Endothelial cell of umbilical vein (primary cell): ENCODE measurements around the gene NHSL2. TPM values are rescaled to one million over a fixed set of nuclear protein-coding genes. Genes with fewer than 3 reads are reported as not detected.

Source experiments
- BruUV-seq: library from RNA; stranded (reverse); fragments of 400-500 nt; replicated peaks from 2 replicates; lab custom pipeline; 2021; lab: Mats Ljungman, UMichigan
- CTCF ChIA-PET: fragments of 300-600, 350-600 bp; sonication (Branson Sonifier 250); formaldehyde crosslinking; loops from one replicate; lab custom pipeline; 2021; ENCODE audit warnings: antibody characterized with exemption, inconsistent platforms; lab: Charles Lee
- POLR2A ChIA-PET: fragments of 300-600, 350-600 bp; sonication (Branson Sonifier 250); formaldehyde crosslinking; loops from one replicate; lab custom pipeline; 2021; ENCODE audit warnings: antibody characterized with exemption, inconsistent platforms; lab: Charles Lee
- DNase-seq: peaks from one replicate; pipeline ENCODE4 v3.0.0-alpha.2; 2011; ENCODE audit warnings: low read depth, low spot score
- FAIRE-seq: peaks from 2 replicates; lab custom pipeline; 2011; peaks lifted over from hg19 to GRCh38; lab: Jason Lieb, UNC
- H2AFZ ChIP-seq: 2 replicates; pipeline ENCODE4 v1.6.0; 2012; ENCODE audit warnings: low read depth, low read length, control low read depth, inconsistent platforms
- H3K27ac ChIP-seq: 2 replicates; pipeline ENCODE4 v1.5.1; 2011; ENCODE audit warnings: low read depth, mild to moderate bottlenecking, control low read depth, low read length, moderate library complexity; ENCODE audit not compliant: insufficient read depth
- H3K27me3 ChIP-seq, 2 experiments: 2 replicates each; pipeline versions ENCODE4 v1.6.0 to v1.6.1; 2011; ENCODE audit warnings: low read length in 2 of 2, mixed read lengths in 1 of 2; ENCODE audit not compliant: control insufficient read depth in 2 of 2, insufficient read depth in 2 of 2
- H3K36me3 ChIP-seq, 2 experiments: 2 replicates in 1 of 2; 3 replicates in 1 of 2; pipeline ENCODE4 v1.5.1; 2011; ENCODE audit warnings: low read length in 2 of 2, mild to moderate bottlenecking in 1 of 2, moderate library complexity in 1 of 2; ENCODE audit not compliant: control insufficient read depth in 2 of 2, insufficient read depth in 2 of 2; ENCODE audit errors: extremely low read depth in 1 of 2
- H3K4me1 ChIP-seq: 3 replicates; pipeline ENCODE4 v1.5.1; 2011; ENCODE audit warnings: mild to moderate bottlenecking, low read length; ENCODE audit not compliant: control insufficient read depth, insufficient read depth; ENCODE audit errors: extremely low read depth
- H3K4me2 ChIP-seq: 2 replicates; pipeline ENCODE4 v1.6.1; 2011; ENCODE audit warnings: low read length, control low read depth, mixed read lengths; ENCODE audit not compliant: insufficient read depth
- H3K4me3 ChIP-seq, 3 experiments: fragments of 200-600 bp in 1 of 3; sonication (generic), shearing (Covaris generic) in 1 of 3; replicated peaks in 1 of 3; 2 replicates each; pipeline ENCODE4 v1.5.1; 2011 to 2016; ENCODE audit warnings: control low read depth in 3 of 3, low read length in 3 of 3, mild to moderate bottlenecking in 2 of 3, inconsistent platforms in 1 of 3, low read depth in 1 of 3, moderate library complexity in 1 of 3; ENCODE audit not compliant: insufficient read depth in 1 of 3
- H3K79me2 ChIP-seq: 2 replicates; pipeline ENCODE4 v1.6.0; 2012; ENCODE audit warnings: low read length, inconsistent platforms; ENCODE audit not compliant: control insufficient read depth, insufficient read depth
- H3K9ac ChIP-seq: replicated peaks from 2 replicates; pipeline ENCODE3; 2011; ENCODE audit warnings: low read length, control low read depth; ENCODE audit not compliant: insufficient read depth; ENCODE audit errors: extremely low read depth
- H3K9me1 ChIP-seq: replicated peaks from 3 replicates; pipeline ENCODE4 v1.6.0; 2011; ENCODE audit warnings: mild to moderate bottlenecking, low read length; ENCODE audit not compliant: control insufficient read depth, insufficient read depth; ENCODE audit errors: extremely low read depth
- H3K9me3 ChIP-seq: replicated peaks from 2 replicates; pipeline ENCODE4 v1.5.1; 2012; ENCODE audit warnings: low read length, inconsistent platforms; ENCODE audit not compliant: control insufficient read depth, insufficient read depth
- H4K20me1 ChIP-seq: replicated peaks from 2 replicates; pipeline ENCODE3; 2011; ENCODE audit warnings: mild to moderate bottlenecking, low read length; ENCODE audit not compliant: control insufficient read depth, insufficient read depth; ENCODE audit errors: extremely low read depth
- EZH2 ChIP-seq: IDR thresholded peaks from 2 replicates; pipeline ENCODE4 v1.6.1; 2012; ENCODE audit warnings: borderline replicate concordance, low read depth, mild to moderate bottlenecking, moderate library complexity, low read length, inconsistent platforms; ENCODE audit not compliant: severe bottlenecking
- FOS ChIP-seq: IDR thresholded peaks from 2 replicates; pipeline ENCODE4 v1.6.1; 2011; ENCODE audit warnings: mild to moderate bottlenecking, low read length, moderate library complexity, borderline replicate concordance; ENCODE audit not compliant: insufficient read depth
- GATA2 ChIP-seq: IDR thresholded peaks from 2 replicates; pipeline ENCODE4 v1.7.0; 2011; ENCODE audit warnings: low read depth, mild to moderate bottlenecking, moderate library complexity, mixed read lengths, low read length; ENCODE audit not compliant: insufficient read length, insufficient read depth
- JUN ChIP-seq: IDR thresholded peaks from 2 replicates; pipeline ENCODE4 v1.6.1; 2011; ENCODE audit warnings: borderline replicate concordance, low read depth; ENCODE audit not compliant: insufficient read length, insufficient read depth
- MYC ChIP-seq: IDR thresholded peaks from one replicate; pipeline ENCODE4 v1.6.1; 2011; ENCODE audit warnings: mild to moderate bottlenecking, low read depth, low read length
- POLR2A ChIP-seq: IDR thresholded peaks from 2 replicates; pipeline ENCODE4 v1.6.1; 2012; ENCODE audit warnings: low read depth, mild to moderate bottlenecking, control low read depth, low read length
- POLR2AphosphoS5 ChIP-seq: IDR thresholded peaks from 2 replicates; pipeline ENCODE4 v1.6.1; 2012; ENCODE audit warnings: low read depth, mild to moderate bottlenecking, control low read depth, low read length, moderate library complexity; ENCODE audit not compliant: insufficient read depth
- dilution Hi-C: fragments of 300-500 bp; cut with MboI; formaldehyde crosslinking; loops from one replicate; pipeline ENCODE4 v1.15.0; 2019; ENCODE audit warnings: low sequenced_read_pairs; ENCODE audit not compliant: extremely low pct_ligation_motif_present
- intact Hi-C: fragments of 100-400 bp; cut with micrococcal nuclease; formaldehyde crosslinking; loops from one replicate; pipeline ENCODE4 v1.10.0; 2022
- polyA plus RNA-seq, 4 experiments: library from polyadenylated mRNA; depleted of rRNA in 3 of 4; stranded (reverse) in 3 of 4; unstranded in 1 of 4; fragments of >200 nt; gene quantifications; 2 replicates each; pipeline versions ENCODE4 v1.2.1 to v1.2.3, GENCODE V29; 2011 to 2012; ENCODE audit warnings: missing spikeins in 1 of 4
- total RNA-seq: library from RNA; stranded (reverse); gene quantifications from 2 replicates; pipeline ENCODE4 v1.2.3, GENCODE V29; 2021
- TF ChIP-seq, protein P1 (sequence below), 2 donors: IDR thresholded peaks; 1 replicate in 1 of 2; 2 replicates in 1 of 2; pipeline ENCODE4 v1.5.1; 2011; ENCODE audit warnings: low read length in 2 of 2, mild to moderate bottlenecking in 2 of 2, moderate library complexity in 2 of 2, control low read depth in 1 of 2, inconsistent platforms in 1 of 2, low read depth in 1 of 2; ENCODE audit not compliant: insufficient read depth in 1 of 2; ENCODE audit errors: extremely low read depth in 1 of 2
- TF ChIP-seq, protein P2 (sequence below): IDR thresholded peaks from 2 replicates; pipeline ENCODE4 v1.6.1; 2011; ENCODE audit not compliant: insufficient read depth, insufficient read length

NHSL2 gene
- total and polyA plus RNA-seq, 2 donors (not counting 3 experiments of a cell fraction or from before 2014, with no cell fraction given), result 23.5 to 49.9 TPM

DNA sequence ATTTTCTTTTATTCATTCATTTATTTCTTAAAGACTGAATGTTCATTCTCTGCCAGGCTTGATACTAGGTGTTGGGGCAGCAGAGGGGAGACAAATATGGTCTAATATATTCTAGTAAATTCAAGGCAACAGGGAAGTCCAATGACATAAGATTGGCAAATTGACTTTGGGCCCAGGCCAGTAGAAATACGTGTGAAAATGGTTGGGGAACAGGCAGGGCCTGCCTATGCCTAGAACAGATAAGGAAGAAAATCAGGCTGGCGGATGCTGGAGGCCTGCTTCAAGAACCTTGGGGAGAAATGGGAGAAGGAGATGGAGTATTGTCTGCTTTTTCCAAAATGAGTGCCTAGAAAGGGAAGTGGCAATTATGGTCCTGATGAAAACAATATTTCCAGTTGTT lies 112.4 kb downstream of the NHSL2 start:
- DNase-seq (no peak), FAIRE-seq (no peak)
- H3K79me2 ChIP-seq, result no peaks in the 10 kb centered on the region
- no TSS peak for BruUV-seq
- no peaks in the 10 kb centered on the region for H3K27me3 ChIP-seq
- H3K4me2 ChIP-seq, result no peak overlapping the region
- TF ChIP-seq JUN (no peak), FOS (no peak), MYC (no peak), GATA2 (no peak), EZH2 (no peak), POLR2A (no peak), POLR2AphosphoS5 (no peak)
- TF ChIP-seq, protein P1, sequence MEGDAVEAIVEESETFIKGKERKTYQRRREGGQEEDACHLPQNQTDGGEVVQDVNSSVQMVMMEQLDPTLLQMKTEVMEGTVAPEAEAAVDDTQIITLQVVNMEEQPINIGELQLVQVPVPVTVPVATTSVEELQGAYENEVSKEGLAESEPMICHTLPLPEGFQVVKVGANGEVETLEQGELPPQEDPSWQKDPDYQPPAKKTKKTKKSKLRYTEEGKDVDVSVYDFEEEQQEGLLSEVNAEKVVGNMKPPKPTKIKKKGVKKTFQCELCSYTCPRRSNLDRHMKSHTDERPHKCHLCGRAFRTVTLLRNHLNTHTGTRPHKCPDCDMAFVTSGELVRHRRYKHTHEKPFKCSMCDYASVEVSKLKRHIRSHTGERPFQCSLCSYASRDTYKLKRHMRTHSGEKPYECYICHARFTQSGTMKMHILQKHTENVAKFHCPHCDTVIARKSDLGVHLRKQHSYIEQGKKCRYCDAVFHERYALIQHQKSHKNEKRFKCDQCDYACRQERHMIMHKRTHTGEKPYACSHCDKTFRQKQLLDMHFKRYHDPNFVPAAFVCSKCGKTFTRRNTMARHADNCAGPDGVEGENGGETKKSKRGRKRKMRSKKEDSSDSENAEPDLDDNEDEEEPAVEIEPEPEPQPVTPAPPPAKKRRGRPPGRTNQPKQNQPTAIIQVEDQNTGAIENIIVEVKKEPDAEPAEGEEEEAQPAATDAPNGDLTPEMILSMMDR (IDR thresholded peaks at IDR 0.05; ENCODE audit: extremely low read depth in 1 of 2, insufficient read depth in 1 of 2, low read depth in 1 of 2, low read length in 2 of 2), result no peak
- TF ChIP-seq, protein P2, sequence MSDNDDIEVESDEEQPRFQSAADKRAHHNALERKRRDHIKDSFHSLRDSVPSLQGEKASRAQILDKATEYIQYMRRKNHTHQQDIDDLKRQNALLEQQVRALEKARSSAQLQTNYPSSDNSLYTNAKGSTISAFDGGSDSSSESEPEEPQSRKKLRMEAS, result no peak
- POLR2A ChIA-PET, result no interaction called here
- no peaks in the 10 kb centered on the region for H3K36me3 ChIP-seq
- H3K4me3 ChIP-seq, result no peak overlapping the region
- H3K9ac ChIP-seq, result no peak overlapping the region
- no peaks in the 10 kb centered on the region for H3K9me3 ChIP-seq
- CTCF ChIA-PET, result interaction anchor here (1.1 to 7.3 kb wide), 5 partner anchors 20 to 102 kb away, joined by 3 to 122 read pairs (median 7); no protein-coding TSS in a partner anchor
- H3K4me1 ChIP-seq, result peaks cover 9% of the 10 kb centered on the region
- no peaks in the 10 kb centered on the region for H3K9me1 ChIP-seq
- dilution Hi-C loops (no loop called here), intact Hi-C loops (no loop called here)
- H2AFZ ChIP-seq, result no peak overlapping the region
- H3K27ac ChIP-seq, result no peak overlapping the region
- no peaks in the 10 kb centered on the region for H4K20me1 ChIP-seq
